ENCODE results near the gene BAG5. TPM values are rescaled to one million over a fixed set of nuclear protein-coding genes. Genes with fewer than 3 reads are reported as not detected.

BAG5 gene
- total and polyA plus RNA-seq, 4 experiments from 2014 or later, result 33.1 to 39.5 (median 37.0) TPM

DNA sequence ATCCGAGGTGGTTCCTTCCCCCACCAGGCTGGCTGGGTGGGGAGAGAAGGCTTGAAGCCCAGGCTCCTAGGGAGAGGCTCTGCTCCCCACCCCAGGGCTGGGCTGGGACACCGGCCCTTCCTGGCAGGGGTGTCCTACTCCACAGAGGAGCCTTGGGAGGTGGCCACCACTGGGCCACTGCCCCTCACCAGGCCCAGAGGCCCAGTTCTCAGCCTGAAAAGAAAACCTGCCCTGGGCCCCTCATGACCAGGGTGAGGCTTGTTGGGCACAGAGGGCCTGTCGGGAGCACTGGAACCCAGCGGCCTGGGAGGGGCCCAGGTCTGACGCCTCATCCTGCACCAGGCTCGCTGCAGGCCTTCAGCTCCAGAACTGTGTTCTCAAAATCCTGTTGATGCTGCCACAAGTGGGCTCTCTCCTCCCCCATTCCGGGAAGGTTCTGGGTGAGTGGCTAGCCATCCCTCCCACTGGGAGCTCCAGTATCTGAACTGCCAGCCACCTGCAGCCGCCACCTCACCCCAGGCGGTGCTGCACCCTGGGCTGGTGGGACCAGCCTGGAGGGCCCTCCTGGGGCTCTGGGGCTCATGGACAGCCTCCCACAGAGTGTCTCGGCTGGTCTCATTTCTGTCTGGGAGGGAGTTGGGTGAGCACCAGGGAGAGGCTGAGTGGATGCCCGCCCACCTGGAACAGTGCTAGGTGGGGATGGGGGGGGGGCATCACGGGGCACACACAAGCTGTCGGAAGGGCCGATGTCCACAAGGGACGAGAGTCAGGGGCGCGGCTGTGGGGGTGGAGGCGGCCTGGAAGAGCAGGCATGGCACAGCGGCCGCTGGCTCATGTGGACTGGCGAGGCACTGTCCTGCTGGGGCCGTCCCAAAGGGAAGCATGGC, 11.8 kb downstream of the BAG5 start:
- Mint-ChIP-seq H3K27ac (no peak overlapping the region), H3K4me1 (peaks cover 2 to 13% (median 6%) of the 10 kb centered on the region in 4 donors), H3K36me3 (peaks cover 0 to 11% of the 10 kb centered on the region in 2 donors), H3K4me3 (no peak overlapping the region), H3K27me3 (peaks cover 0 to 2% of the 10 kb centered on the region in 2 donors), H3K9me3 (no peaks in the 10 kb centered on the region)
- intact Hi-C loops (cut with micrococcal nuclease), result no loop called here
- no peak overlapping the region for H3K27ac ChIP-seq (ENCODE audit: low read depth, low read length)
- no peaks in the 10 kb centered on the region for H3K27me3 ChIP-seq (ENCODE audit: insufficient read depth, low read length)
- DNase-seq, result no peak
- no peaks in the 10 kb centered on the region for H3K4me1 ChIP-seq (ENCODE audit: insufficient read depth, low read length)
- no peaks in the 10 kb centered on the region for H3K9me3 ChIP-seq (ENCODE audit: control insufficient read depth in 1 of 2, low read length in 2 of 2)
- ChIA-PET POLR2A (ENCODE audit: partially characterized antibody) (interaction anchor here (1.7 kb wide), 1 partner anchor 21 kb away, joined by 4 read pairs; the partner anchor contains the start of gene TRMT61A), CTCF (ENCODE audit: partially characterized antibody) (interaction anchor here (1.1 to 9.0 kb wide), 4 partner anchors 30 to 49 kb away, joined by 3 to 78 read pairs (median 4); partner anchors contain the start of gene CKB)
- no peak overlapping the region for H3K4me3 ChIP-seq (ENCODE audit: low read length in 2 of 2)
- H3K36me3 ChIP-seq (ENCODE audit: insufficient read depth, low read length), result no peaks in the 10 kb centered on the region

DNA sequence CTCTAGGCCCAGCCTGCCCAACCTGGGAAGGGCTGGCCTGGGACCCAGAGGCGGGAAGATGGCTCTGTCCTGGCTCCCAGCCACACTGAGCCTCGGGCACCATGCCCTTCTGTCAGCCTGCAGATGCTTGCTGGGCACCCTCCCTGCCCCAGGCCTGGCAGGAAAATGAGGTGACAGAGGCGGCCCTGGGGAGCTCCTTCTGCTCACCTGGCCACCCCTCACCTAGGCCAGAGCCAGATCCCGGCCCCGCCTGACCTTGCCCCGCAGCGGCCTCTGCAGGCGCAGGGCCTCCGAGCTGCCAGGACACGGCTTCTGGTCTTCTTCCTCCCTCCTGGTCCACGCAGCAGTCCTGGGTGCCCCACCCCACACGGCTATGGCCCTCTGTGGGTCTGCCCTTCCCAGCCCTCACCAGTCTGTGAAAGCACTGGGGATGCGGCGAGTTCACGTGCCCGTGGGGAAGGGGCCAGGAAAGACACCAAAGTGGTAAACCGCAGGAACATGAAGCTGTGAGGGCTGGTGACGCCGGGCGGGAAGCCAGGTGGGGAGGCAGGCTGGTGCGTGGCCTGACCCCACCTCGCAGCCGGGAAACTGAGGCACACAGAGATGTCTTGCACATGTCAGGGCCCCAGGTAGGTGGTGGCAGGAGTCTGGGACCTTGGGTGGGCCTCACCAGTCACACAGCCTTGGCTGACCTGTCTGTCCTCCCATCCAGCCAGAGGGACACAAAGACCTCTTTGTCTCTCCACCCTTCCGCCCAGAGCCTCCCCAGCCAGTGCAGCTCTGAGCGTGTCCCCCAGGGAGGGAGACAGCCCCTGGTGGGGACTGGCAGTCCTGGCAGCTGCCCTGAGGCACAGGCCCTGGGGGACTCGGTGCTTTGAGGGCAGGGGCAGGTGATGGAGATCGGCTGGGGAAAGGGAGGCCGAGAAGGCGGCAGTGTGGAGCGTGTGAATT, 12.8 kb downstream of the BAG5 start:
- Histone ChIP-seq H3K4me1 (ENCODE audit: insufficient read depth, low read length) (no peaks in the 10 kb centered on the region), H3K36me3 (ENCODE audit: insufficient read depth, low read length) (no peaks in the 10 kb centered on the region), H3K9me3 (ENCODE audit: control insufficient read depth in 1 of 2, low read length in 2 of 2) (no peaks in the 10 kb centered on the region), H3K27me3 (ENCODE audit: insufficient read depth, low read length) (no peaks in the 10 kb centered on the region), H3K4me3 (ENCODE audit: low read length in 2 of 2) (no peak overlapping the region), H3K27ac (ENCODE audit: low read depth, low read length) (no peak overlapping the region)
- intact Hi-C loops (cut with micrococcal nuclease), result no loop called here
- POLR2A ChIA-PET (ENCODE audit: partially characterized antibody), result no interaction called here
- no peak for DNase-seq
- H3K4me3 Mint-ChIP-seq, result no peak overlapping the region
- peaks cover 0 to 2% of the 10 kb centered on the region in 2 donors for H3K27me3 Mint-ChIP-seq
- no peak overlapping the region for H3K27ac Mint-ChIP-seq
- CTCF ChIA-PET (ENCODE audit: partially characterized antibody), result interaction anchor here (1.1 to 9.0 kb wide), 3 partner anchors 10 to 38 kb away, joined by 3 to 78 read pairs (median 3); partner anchors contain the start of gene CKB
- H3K9me3 Mint-ChIP-seq, result no peaks in the 10 kb centered on the region
- peaks cover 0 to 5% (median 2%) of the 10 kb centered on the region in 4 donors for H3K4me1 Mint-ChIP-seq
- peaks cover 0 to 2% of the 10 kb centered on the region in 2 donors for H3K36me3 Mint-ChIP-seq

DNA sequence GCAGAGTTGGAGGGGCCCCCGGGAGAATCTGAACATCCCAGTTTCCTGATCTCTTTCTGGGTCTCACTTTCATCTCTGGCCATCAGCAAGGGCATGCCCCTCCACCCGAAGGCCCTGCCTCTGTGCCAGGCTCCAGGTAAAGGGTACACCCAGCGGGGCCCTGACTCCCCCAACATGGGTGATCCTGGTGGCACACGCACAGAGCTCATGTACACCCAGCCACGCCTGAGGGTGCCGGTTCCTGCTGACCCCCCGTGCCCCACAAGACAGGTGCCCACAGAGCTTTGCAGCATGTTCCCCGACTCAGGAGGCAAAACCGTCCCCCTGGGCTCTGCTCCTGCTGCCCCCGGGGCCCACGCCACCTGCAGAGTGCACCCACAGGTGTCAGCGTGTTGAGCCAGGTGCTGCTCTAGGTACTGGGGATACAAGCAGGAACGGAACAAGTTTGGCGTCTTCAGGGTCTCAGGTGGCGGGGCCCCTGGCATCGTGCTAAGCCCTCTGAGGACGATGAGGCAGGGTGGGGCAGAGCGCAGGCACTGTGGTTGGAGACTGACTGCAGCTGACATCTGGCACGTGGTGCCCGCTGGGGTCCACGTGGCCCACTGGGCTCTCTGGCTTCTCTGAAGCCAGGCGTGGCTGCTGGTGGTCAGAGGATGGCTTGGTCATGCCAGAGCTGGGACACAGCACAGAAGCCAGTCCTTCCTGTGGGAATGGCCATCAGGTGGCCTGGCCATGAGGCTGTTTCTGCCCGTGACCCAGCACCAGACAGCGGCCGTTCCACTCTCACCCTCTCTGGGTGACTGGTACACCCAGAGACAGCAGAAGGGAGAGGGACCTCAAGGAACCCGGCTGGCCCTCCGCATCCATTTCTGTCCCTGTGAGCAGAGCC, 13.8 kb downstream of the BAG5 start:
- intact Hi-C loops (cut with micrococcal nuclease), result no loop called here
- ChIA-PET POLR2A (ENCODE audit: partially characterized antibody) (interaction anchor here (2.4 kb wide), 1 partner anchor 19 kb away, joined by 6 read pairs; the partner anchor contains the start of gene TRMT61A), CTCF (ENCODE audit: partially characterized antibody) (interaction anchor here (1.4 to 9.0 kb wide), 4 partner anchors 11 to 47 kb away, joined by 3 to 78 read pairs (median 5); partner anchors contain the start of genes CKB and COA8)
- Histone ChIP-seq H3K4me1 (ENCODE audit: insufficient read depth, low read length) (no peaks in the 10 kb centered on the region), H3K27me3 (ENCODE audit: insufficient read depth, low read length) (no peaks in the 10 kb centered on the region), H3K36me3 (ENCODE audit: insufficient read depth, low read length) (no peaks in the 10 kb centered on the region), H3K27ac (ENCODE audit: low read depth, low read length) (no peak overlapping the region), H3K4me3 (ENCODE audit: low read length in 2 of 2) (no peak overlapping the region), H3K9me3 (ENCODE audit: control insufficient read depth in 1 of 2, low read length in 2 of 2) (no peaks in the 10 kb centered on the region)
- peak overlapping the region in 1 of 7 donors; percentile 62 for H3K27ac Mint-ChIP-seq
- DNase-seq, result no peak
- H3K4me1 Mint-ChIP-seq, result peaks cover 0 to 6% (median 2%) of the 10 kb centered on the region in 4 donors
- no peak overlapping the region for H3K4me3 Mint-ChIP-seq
- H3K9me3 Mint-ChIP-seq, result no peaks in the 10 kb centered on the region
- no peaks in the 10 kb centered on the region for H3K36me3 Mint-ChIP-seq
- peaks cover 0 to 2% of the 10 kb centered on the region in 2 donors for H3K27me3 Mint-ChIP-seq

DNA sequence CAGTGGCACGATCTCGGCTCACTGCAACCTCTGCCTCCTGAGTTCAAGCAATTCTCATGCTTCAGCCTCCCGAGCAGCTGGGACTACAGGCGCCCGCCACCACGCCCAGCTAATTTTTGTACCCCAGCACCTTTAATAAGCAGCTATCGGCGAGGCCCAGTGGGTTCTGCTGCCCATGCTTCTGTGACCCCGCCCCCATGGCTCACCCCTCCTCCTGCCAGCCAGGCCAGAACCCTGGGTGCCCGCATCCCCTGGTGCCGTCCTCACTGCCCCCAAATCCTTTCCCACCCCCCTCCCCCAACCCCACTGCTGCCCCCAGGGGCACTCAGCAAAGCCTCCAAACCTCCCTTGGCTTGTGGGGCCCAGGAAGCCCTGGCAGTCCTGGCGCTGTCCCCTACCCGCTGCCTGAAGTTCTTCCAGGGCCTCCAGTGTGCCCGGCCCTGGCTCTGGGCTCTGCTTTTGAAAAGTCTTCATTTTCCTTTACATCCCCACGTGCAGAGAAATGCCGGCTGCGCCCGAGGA, 14.5 kb downstream of the BAG5 start:
- Histone ChIP-seq H3K36me3 (ENCODE audit: insufficient read depth, low read length) (no peaks in the 10 kb centered on the region), H3K27ac (ENCODE audit: low read depth, low read length) (no peak overlapping the region), H3K4me1 (ENCODE audit: insufficient read depth, low read length) (no peaks in the 10 kb centered on the region), H3K27me3 (ENCODE audit: insufficient read depth, low read length) (no peaks in the 10 kb centered on the region), H3K4me3 (ENCODE audit: low read length in 2 of 2) (no peak overlapping the region), H3K9me3 (ENCODE audit: control insufficient read depth in 1 of 2, low read length in 2 of 2) (no peaks in the 10 kb centered on the region)
- CTCF ChIA-PET (ENCODE audit: partially characterized antibody), result interaction anchor here (1.2 to 9.0 kb wide), 6 partner anchors 10 to 50 kb away, joined by 3 to 78 read pairs (median 5); partner anchors contain the start of genes CKB and COA8
- Mint-ChIP-seq H3K36me3 (no peaks in the 10 kb centered on the region), H3K9me3 (no peaks in the 10 kb centered on the region), H3K4me3 (no peak overlapping the region), H3K27me3 (peaks cover 0 to 2% of the 10 kb centered on the region in 2 donors), H3K4me1 (peaks cover 0 to 6% (median 2%) of the 10 kb centered on the region in 4 donors), H3K27ac (peak overlapping the region in 1 of 7 donors; percentile 62)
- POLR2A ChIA-PET (ENCODE audit: partially characterized antibody), result interaction anchor here (2.4 kb wide), 1 partner anchor 19 kb away, joined by 6 read pairs; the partner anchor contains the start of gene TRMT61A
- intact Hi-C loops (cut with micrococcal nuclease), result no loop called here
- DNase-seq, result no peak

DNA sequence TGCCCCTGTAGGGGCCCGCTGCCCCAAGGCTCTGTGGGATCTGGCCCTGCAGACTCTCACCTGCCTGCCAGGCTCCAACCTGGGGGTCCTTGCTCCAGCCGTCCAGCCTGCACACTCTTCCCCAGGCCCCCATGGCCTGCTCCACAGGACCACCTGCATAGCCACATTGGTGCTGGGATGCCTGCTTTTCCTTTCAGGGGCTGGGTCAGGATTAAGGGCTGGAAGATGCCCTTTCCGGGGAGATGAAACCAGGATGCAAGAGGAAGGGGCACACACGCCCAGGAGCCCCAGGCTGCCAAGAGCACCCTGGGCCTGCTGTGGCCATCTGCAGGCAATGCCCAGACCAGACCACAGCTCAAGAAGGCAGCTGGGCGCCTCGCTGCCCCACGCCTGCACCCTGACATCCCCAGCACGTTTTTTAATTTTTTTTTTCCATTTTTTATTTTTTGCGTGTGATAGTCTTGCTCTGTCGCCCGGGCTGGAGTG, 15.0 kb downstream of the BAG5 start:
- Histone ChIP-seq H3K9me3 (ENCODE audit: control insufficient read depth in 1 of 2, low read length in 2 of 2) (no peaks in the 10 kb centered on the region), H3K27me3 (ENCODE audit: insufficient read depth, low read length) (no peaks in the 10 kb centered on the region), H3K27ac (ENCODE audit: low read depth, low read length) (no peak overlapping the region), H3K4me1 (ENCODE audit: insufficient read depth, low read length) (no peaks in the 10 kb centered on the region), H3K36me3 (ENCODE audit: insufficient read depth, low read length) (no peaks in the 10 kb centered on the region), H3K4me3 (ENCODE audit: low read length in 2 of 2) (no peak overlapping the region)
- Mint-ChIP-seq H3K27me3 (peaks cover 0 to 2% of the 10 kb centered on the region in 2 donors), H3K4me1 (peaks cover 0 to 5% (median 2%) of the 10 kb centered on the region in 4 donors), H3K9me3 (no peaks in the 10 kb centered on the region), H3K36me3 (no peaks in the 10 kb centered on the region), H3K4me3 (no peak overlapping the region), H3K27ac (no peak overlapping the region)
- intact Hi-C loops (cut with micrococcal nuclease), result no loop called here
- DNase-seq, result no peak
- ChIA-PET POLR2A (ENCODE audit: partially characterized antibody) (interaction anchor here (1.4 to 2.4 kb wide), 2 partner anchors 18 to 48 kb away, joined by 3 to 6 read pairs; partner anchors contain the start of gene TRMT61A), CTCF (ENCODE audit: partially characterized antibody) (interaction anchor here (0.9 to 9.0 kb wide), 10 partner anchors 10 to 443 kb away, joined by 3 to 78 read pairs (median 4); partner anchors contain the start of genes CKB and COA8)

Data from CD4-positive, alpha-beta memory T cell (primary cell).